Uterus (tissue), 2 donors: ENCODE measurements around the gene DNM3.

Source experiments
- POLR2A ChIP-seq, 2 donors: fragments of 450-650 bp; IDR thresholded peaks; one replicate each; pipeline ENCODE4 v1.6.1; 2016; ENCODE audit warnings: antibody characterized with exemption in 2 of 2, mild to moderate bottlenecking in 1 of 2, moderate library complexity in 1 of 2
- TF ChIP-seq, protein P1 (sequence below), 4 experiments: fragments of 200-600 bp in 2 of 4; fragments of 450-650 bp in 2 of 4; sonication (generic) in 2 of 4; IDR thresholded peaks; one replicate each; pipeline ENCODE4 v1.5.1; 2016 to 2019; ENCODE audit warnings: antibody characterized with exemption in 4 of 4, mild to moderate bottlenecking in 2 of 4, moderate library complexity in 1 of 4

DNA sequence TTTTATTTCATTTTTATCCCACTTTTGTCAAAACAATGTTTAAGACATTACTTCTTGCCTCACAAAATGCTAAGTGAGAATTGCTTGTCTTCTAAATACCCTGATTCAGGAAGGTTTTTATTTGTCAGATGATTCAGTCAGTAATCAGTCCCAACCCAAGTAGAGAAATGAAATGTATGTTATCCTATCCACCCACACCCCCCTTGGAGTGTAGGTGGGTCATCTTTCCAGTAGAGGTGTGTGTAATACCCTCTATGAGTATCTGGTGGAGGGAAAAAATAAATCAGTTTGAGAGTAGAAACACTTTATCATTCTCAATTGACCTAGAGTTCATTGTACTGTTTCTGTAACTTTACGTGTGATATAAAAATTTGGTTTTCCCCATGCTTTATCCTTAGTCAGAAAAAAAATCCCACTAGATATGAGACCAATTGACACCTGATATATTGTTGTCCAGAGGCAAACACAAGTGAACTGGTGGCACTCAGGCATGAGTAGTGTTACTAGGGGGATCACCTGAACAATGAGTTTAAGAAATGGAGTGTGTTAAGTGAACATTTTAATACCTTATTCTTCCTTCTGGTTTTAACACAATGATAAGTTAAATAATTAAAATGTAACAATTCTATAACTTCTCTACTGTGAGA, 425.4 kb downstream of the DNM3 start:
- TF ChIP-seq, protein P1, sequence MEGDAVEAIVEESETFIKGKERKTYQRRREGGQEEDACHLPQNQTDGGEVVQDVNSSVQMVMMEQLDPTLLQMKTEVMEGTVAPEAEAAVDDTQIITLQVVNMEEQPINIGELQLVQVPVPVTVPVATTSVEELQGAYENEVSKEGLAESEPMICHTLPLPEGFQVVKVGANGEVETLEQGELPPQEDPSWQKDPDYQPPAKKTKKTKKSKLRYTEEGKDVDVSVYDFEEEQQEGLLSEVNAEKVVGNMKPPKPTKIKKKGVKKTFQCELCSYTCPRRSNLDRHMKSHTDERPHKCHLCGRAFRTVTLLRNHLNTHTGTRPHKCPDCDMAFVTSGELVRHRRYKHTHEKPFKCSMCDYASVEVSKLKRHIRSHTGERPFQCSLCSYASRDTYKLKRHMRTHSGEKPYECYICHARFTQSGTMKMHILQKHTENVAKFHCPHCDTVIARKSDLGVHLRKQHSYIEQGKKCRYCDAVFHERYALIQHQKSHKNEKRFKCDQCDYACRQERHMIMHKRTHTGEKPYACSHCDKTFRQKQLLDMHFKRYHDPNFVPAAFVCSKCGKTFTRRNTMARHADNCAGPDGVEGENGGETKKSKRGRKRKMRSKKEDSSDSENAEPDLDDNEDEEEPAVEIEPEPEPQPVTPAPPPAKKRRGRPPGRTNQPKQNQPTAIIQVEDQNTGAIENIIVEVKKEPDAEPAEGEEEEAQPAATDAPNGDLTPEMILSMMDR (IDR thresholded peaks at IDR 0.05), result no peak
- TF ChIP-seq POLR2A (IDR thresholded peaks at IDR 0.05), result no peak
